DOHH2 (cell line): ENCODE results near the gene STARD8.

Experiments
- H3F3A ChIP-seq: fragments of 200-600 bp; sonication (generic), shearing (Covaris generic); 2 replicates; pipeline ENCODE4 v1.6.0; 2016; ENCODE audit warnings: antibody characterized with exemption, mild to moderate bottlenecking; ENCODE audit not compliant: control insufficient read depth, insufficient read depth
- H3K27ac ChIP-seq: fragments of 200-600 bp; sonication (generic); 2 replicates; pipeline ENCODE4 v1.5.1; 2014; ENCODE audit warnings: low read depth, mild to moderate bottlenecking, low read length, moderate library complexity
- H3K27me3 ChIP-seq: fragments of 200-600 bp; sonication (generic); 2 replicates; pipeline ENCODE4 v1.6.1; 2014; ENCODE audit warnings: mild to moderate bottlenecking, low read length, mixed read lengths; ENCODE audit not compliant: control insufficient read depth
- H3K36me3 ChIP-seq: fragments of 200-600 bp; sonication (generic); 2 replicates; pipeline ENCODE4 v1.6.1; 2014; ENCODE audit warnings: mild to moderate bottlenecking, low read length, moderate library complexity, mixed read lengths; ENCODE audit not compliant: control insufficient read depth
- H3K4me1 ChIP-seq: fragments of 200-600 bp; sonication (generic); 2 replicates; pipeline ENCODE4 v1.6.1; 2014; ENCODE audit warnings: mild to moderate bottlenecking, low read length, mixed read lengths; ENCODE audit not compliant: control insufficient read depth
- H3K4me2 ChIP-seq: fragments of 200-600 bp; sonication (generic); 2 replicates; pipeline ENCODE4 v1.6.0; 2014; ENCODE audit warnings: mild to moderate bottlenecking, low read length, moderate library complexity
- H3K4me3 ChIP-seq: fragments of 200-600 bp; sonication (generic); 2 replicates; pipeline ENCODE4 v1.5.1; 2014; ENCODE audit warnings: mild to moderate bottlenecking, low read length, mixed read lengths
- H3K79me2 ChIP-seq: fragments of 200-600 bp; sonication (generic); 2 replicates; pipeline ENCODE4 v1.6.1; 2014; ENCODE audit warnings: mild to moderate bottlenecking, low read length, mixed read lengths; ENCODE audit not compliant: control insufficient read depth
- H3K9me2 ChIP-seq: fragments of 200-600 bp; sonication (generic); replicated peaks from 2 replicates; pipeline ENCODE4 v1.6.1; 2014; ENCODE audit warnings: mild to moderate bottlenecking, low read length, mixed read lengths; ENCODE audit not compliant: control insufficient read depth
- H3K9me3 ChIP-seq: fragments of 200-600 bp; sonication (generic); 2 replicates; pipeline ENCODE4 v1.6.1; 2014; ENCODE audit warnings: antibody characterized with exemption, low read length, mixed read lengths; ENCODE audit not compliant: control insufficient read depth, insufficient read depth
- H4K20me1 ChIP-seq: fragments of 200-600 bp; sonication (generic); 2 replicates; pipeline ENCODE4 v1.6.0; 2014; ENCODE audit warnings: low read depth, mild to moderate bottlenecking, antibody characterized with exemption, low read length, moderate library complexity; ENCODE audit not compliant: control insufficient read depth, insufficient read depth
- CTCF ChIP-seq: fragments of 200-600 bp; sonication (generic); IDR thresholded peaks from one replicate; pipeline ENCODE4 v1.5.1; 2014; ENCODE audit warnings: antibody characterized with exemption, mild to moderate bottlenecking, low read depth, low read length; ENCODE audit not compliant: poor library complexity, severe bottlenecking
- EZH2phosphoT487 ChIP-seq: fragments of 200-600 bp; sonication (generic); IDR thresholded peaks from 2 replicates; pipeline ENCODE4 v1.6.1; 2017; ENCODE audit warnings: borderline replicate concordance, mild to moderate bottlenecking, antibody characterized with exemption, low read length, moderate library complexity, mixed read lengths

The STARD8 gene

GRCh38 chrX:68658530-68658929 is 11.1 kb downstream of the STARD8 start:
- Histone ChIP-seq H3K27me3 (no peaks in the 10 kb centered on the region), H3K9me3 (no peaks in the 10 kb centered on the region)

DNA sequence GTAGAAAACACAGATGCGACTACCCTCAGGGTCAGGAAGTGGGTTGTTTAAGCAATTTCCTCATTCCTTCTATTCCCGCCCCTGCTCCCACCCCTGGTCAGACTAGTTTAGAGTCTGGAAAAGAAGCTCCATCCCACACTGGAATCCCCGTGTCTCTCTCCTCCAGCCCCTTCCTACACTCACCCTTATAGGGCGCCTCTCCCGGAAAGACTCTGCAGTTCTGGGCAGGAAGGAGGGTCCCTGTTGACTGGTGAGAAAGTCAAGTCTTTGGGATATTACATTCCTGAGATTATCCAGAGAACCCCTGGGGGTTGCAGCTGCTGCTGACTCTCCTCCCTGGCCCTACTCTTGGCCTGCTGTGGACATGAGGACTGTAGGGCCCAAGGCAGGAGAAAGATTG is 11.9 kb downstream of the STARD8 start:
- H4K20me1 ChIP-seq: no peaks in the 10 kb centered on the region
- H3K27me3 ChIP-seq: no peaks in the 10 kb centered on the region
- H3K36me3 ChIP-seq: no peaks in the 10 kb centered on the region
- H3K9me2 ChIP-seq: no peaks in the 10 kb centered on the region
- no peaks in the 10 kb centered on the region for H3K4me1 ChIP-seq
- no peak overlapping the region for H3K27ac ChIP-seq
- no peaks in the 10 kb centered on the region for H3K79me2 ChIP-seq
- H3K4me2 ChIP-seq: no peak overlapping the region
- H3F3A ChIP-seq: no peaks in the 10 kb centered on the region
- TF ChIP-seq CTCF (no peak), EZH2phosphoT487 (no peak)
- H3K4me3 ChIP-seq: no peak overlapping the region
- H3K9me3 ChIP-seq: no peaks in the 10 kb centered on the region

More at GRCh38 chrX:68658530-68658929, 11.1 kb downstream of the STARD8 start:
- H3F3A ChIP-seq: no peaks in the 10 kb centered on the region
- no peak overlapping the region for H3K4me3 ChIP-seq
- H3K4me1 ChIP-seq: no peaks in the 10 kb centered on the region
- no peaks in the 10 kb centered on the region for H3K79me2 ChIP-seq
- no peaks in the 10 kb centered on the region for H3K36me3 ChIP-seq
- no peaks in the 10 kb centered on the region for H3K9me2 ChIP-seq
- TF ChIP-seq EZH2phosphoT487: no peak
- no peaks in the 10 kb centered on the region for H4K20me1 ChIP-seq
- no peak overlapping the region for H3K4me2 ChIP-seq
- no peak overlapping the region for H3K27ac ChIP-seq

DNA sequence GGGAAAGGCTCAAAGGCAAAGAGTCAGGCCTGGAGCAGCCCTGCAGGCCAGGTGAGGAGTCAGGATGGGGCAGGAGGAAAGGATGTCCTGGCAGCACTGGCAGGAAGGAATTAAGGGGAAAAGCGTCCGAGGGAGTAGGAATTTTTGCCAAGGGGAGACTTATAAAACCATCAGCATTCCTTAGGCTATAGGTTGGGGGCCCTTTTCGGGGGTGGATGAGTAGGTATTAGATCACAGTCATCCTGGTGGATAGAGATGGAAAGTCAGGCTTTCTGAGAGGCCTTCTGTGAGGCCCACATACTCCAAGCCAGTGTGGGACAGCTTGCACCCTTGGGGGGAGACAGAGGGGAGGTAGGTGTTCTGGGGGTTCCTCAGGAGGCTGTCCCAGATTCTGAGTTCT is 12.3 kb downstream of the STARD8 start:
- TF ChIP-seq EZH2phosphoT487 (no peak), CTCF (no peak)
- no peaks in the 10 kb centered on the region for H4K20me1 ChIP-seq
- H3K4me1 ChIP-seq: no peaks in the 10 kb centered on the region
- H3K9me3 ChIP-seq: no peaks in the 10 kb centered on the region
- no peak overlapping the region for H3K4me3 ChIP-seq
- no peaks in the 10 kb centered on the region for H3K27me3 ChIP-seq
- no peak overlapping the region for H3K4me2 ChIP-seq
- H3K36me3 ChIP-seq: no peaks in the 10 kb centered on the region
- no peaks in the 10 kb centered on the region for H3F3A ChIP-seq
- H3K27ac ChIP-seq: no peak overlapping the region
- no peaks in the 10 kb centered on the region for H3K79me2 ChIP-seq
- no peaks in the 10 kb centered on the region for H3K9me2 ChIP-seq

DNA sequence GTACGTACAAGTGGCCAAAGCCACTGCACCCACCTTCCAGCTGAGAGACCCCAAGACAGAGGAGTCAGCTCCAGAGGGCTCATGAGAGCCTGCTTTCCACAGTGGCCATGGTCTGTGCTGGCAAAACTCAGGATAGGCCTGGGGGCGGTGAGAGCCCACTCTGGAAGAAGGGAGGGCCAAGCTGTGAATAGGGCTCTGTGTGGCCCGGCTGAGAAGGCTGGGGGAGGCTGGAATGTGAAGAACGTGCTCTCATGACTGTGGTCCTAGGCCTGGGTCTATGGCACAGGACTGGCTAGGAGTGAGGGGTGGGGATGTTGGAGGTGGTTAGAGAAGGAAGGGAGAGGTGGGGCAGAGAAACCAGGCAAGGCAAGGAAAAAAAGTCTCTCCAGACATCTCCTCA is 13.3 kb downstream of the STARD8 start:
- no peak for TF ChIP-seq CTCF
- TF ChIP-seq EZH2phosphoT487: no peak
- H3K4me1 ChIP-seq: no peaks in the 10 kb centered on the region
- H3K9me2 ChIP-seq: no peaks in the 10 kb centered on the region
- H3K79me2 ChIP-seq: no peaks in the 10 kb centered on the region
- H3K36me3 ChIP-seq: no peaks in the 10 kb centered on the region
- H3K9me3 ChIP-seq: no peaks in the 10 kb centered on the region
- no peaks in the 10 kb centered on the region for H3K27me3 ChIP-seq
- H3K4me3 ChIP-seq: no peak overlapping the region
- H3F3A ChIP-seq: no peaks in the 10 kb centered on the region
- no peak overlapping the region for H3K4me2 ChIP-seq
- H3K27ac ChIP-seq: no peak overlapping the region
- H4K20me1 ChIP-seq: no peaks in the 10 kb centered on the region
